PFSK-1 (cell line): Measurements from ENCODE around the gene SEMA4D.

ENCODE experiments used
- POLR2AphosphoS5 ChIP-seq: IDR thresholded peaks from 2 replicates; pipeline ENCODE4 v1.6.1; 2012; ENCODE audit warnings: low read depth, mild to moderate bottlenecking, control low read depth, low read length, moderate library complexity
- TAF1 ChIP-seq: IDR thresholded peaks from 2 replicates; pipeline ENCODE4 v1.6.1; 2012; ENCODE audit warnings: low read length, control low read depth, borderline replicate concordance; ENCODE audit not compliant: insufficient read depth
- TF ChIP-seq, protein P1 (sequence below), 2 experiments: IDR thresholded peaks; 2 replicates each; pipeline versions ENCODE4 v1.6.1 to v1.8.0; 2011 to 2012; ENCODE audit warnings: low read depth in 2 of 2, low read length in 2 of 2, control low read depth in 1 of 2, inconsistent platforms in 1 of 2, mild to moderate bottlenecking in 1 of 2, moderate library complexity in 1 of 2; ENCODE audit not compliant: insufficient read depth in 1 of 2

DNA sequence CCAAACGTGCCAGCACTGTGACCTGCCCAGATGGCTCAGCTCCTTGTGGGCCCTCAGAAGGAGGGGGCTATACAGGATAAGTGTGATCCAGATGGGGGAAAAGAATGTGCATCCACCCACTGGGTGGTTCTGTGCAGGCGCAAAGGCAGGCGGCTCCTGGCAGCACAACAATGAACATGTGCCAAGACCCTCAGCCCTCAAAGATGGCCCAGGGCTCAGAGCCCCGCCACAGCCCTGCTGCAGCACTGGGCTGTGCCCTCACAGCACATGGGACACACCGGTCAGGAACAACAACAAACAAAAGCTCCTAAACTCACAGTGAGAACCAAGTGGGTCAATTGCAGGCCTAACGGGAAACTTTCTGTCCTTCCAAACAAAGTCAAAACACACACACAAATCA is 4.7 kb downstream of the SEMA4D start:
- TF ChIP-seq, protein P1, sequence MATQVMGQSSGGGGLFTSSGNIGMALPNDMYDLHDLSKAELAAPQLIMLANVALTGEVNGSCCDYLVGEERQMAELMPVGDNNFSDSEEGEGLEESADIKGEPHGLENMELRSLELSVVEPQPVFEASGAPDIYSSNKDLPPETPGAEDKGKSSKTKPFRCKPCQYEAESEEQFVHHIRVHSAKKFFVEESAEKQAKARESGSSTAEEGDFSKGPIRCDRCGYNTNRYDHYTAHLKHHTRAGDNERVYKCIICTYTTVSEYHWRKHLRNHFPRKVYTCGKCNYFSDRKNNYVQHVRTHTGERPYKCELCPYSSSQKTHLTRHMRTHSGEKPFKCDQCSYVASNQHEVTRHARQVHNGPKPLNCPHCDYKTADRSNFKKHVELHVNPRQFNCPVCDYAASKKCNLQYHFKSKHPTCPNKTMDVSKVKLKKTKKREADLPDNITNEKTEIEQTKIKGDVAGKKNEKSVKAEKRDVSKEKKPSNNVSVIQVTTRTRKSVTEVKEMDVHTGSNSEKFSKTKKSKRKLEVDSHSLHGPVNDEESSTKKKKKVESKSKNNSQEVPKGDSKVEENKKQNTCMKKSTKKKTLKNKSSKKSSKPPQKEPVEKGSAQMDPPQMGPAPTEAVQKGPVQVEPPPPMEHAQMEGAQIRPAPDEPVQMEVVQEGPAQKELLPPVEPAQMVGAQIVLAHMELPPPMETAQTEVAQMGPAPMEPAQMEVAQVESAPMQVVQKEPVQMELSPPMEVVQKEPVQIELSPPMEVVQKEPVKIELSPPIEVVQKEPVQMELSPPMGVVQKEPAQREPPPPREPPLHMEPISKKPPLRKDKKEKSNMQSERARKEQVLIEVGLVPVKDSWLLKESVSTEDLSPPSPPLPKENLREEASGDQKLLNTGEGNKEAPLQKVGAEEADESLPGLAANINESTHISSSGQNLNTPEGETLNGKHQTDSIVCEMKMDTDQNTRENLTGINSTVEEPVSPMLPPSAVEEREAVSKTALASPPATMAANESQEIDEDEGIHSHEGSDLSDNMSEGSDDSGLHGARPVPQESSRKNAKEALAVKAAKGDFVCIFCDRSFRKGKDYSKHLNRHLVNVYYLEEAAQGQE (IDR thresholded peaks at IDR 0.05; ENCODE audit: insufficient read depth in 1 of 2, low read depth in 2 of 2, low read length in 2 of 2) = no peak
- no peak for TF ChIP-seq TAF1
- TF ChIP-seq POLR2AphosphoS5 = no peak
